Parathyroid adenoma (tissue), 2 donors: ENCODE measurements around the gene NR2C2AP.

Source experiments
- H2AFZ ChIP-seq: fragments of 300-600 bp; sonication (generic); one replicate; pipeline ENCODE4 v1.7.0; 2017; ENCODE audit warnings: antibody characterized with exemption, mild to moderate bottlenecking
- H3K27ac ChIP-seq: fragments of 300-600 bp; sonication (generic); one replicate; pipeline ENCODE4 v1.7.0; 2017
- H3K27me3 ChIP-seq: fragments of 300-600 bp; sonication (generic); one replicate; pipeline ENCODE4 v1.7.0; 2017; ENCODE audit warnings: low read length; ENCODE audit not compliant: control insufficient read depth, insufficient read depth
- H3K36me3 ChIP-seq: fragments of 300-600 bp; sonication (generic); one replicate; pipeline ENCODE4 v1.7.0; 2017; ENCODE audit warnings: low read length; ENCODE audit not compliant: control insufficient read depth, insufficient read depth
- H3K4me1 ChIP-seq: fragments of 300-600 bp; sonication (generic); one replicate; pipeline ENCODE4 v1.7.0; 2017; ENCODE audit warnings: control low read depth
- H3K4me2 ChIP-seq: fragments of 300-600 bp; sonication (generic); one replicate; pipeline ENCODE4 v1.7.0; 2017; ENCODE audit warnings: low read length
- H3K4me3 ChIP-seq: fragments of 300-600 bp; sonication (generic); one replicate; pipeline ENCODE4 v1.7.0; 2017; ENCODE audit warnings: low read depth, low read length
- H3K79me2 ChIP-seq: fragments of 300-600 bp; sonication (generic); one replicate; pipeline ENCODE4 v1.7.0; 2017; ENCODE audit warnings: control low read depth
- H3K9ac ChIP-seq: fragments of 300-600 bp; sonication (generic); one replicate; pipeline ENCODE4 v1.7.0; 2017; ENCODE audit warnings: mild to moderate bottlenecking
- H3K9me3 ChIP-seq: fragments of 300-600 bp; sonication (generic); one replicate; pipeline ENCODE4 v1.7.0; 2017; ENCODE audit warnings: low read length; ENCODE audit not compliant: control insufficient read depth
- TF ChIP-seq, protein P1 (sequence below): fragments of 300-600 bp; sonication (generic); IDR thresholded peaks from one replicate; pipeline ENCODE4 v1.7.0; 2017; ENCODE audit warnings: antibody characterized with exemption, mild to moderate bottlenecking
- donor health status: primary hyperparathyroidism.

NR2C2AP gene

DNA sequence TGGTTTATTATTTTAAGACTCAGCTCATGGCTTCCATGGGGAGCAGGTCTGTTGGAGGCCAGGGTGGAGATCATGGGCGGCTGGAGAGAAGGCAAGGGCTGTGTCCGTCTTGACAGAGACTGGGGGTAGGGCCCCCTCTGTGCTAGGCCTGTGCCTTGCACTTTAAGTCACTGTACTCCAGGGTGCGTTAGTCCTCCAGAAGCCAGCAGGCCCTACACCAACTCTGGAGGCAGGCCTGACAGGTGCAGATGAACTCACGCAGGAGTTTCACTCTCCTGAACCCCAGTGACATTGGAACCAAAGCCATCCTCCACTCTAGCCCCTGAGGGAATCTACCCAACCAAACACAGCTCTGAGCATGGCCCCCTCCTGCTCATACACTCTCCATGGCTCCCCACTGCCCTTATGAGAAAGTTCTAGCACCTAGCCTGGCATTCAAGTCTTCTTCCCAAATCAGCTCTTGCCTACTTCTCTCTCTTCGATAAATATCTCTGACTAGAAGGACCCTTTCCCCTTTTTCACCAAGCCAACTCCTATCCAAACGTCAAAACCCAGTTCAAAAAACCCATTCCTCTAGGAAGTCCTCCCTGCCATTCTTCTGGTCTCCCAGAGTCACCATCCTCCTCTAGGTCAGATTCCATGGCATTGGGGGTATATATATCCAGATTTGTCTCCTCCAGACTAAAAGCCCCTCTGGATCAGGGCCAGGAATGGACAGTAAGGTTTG lies 48.3 kb downstream of the NR2C2AP start:
- Histone ChIP-seq H2AFZ (no peak overlapping the region), H3K36me3 (no peaks in the 10 kb centered on the region), H3K27me3 (no peaks in the 10 kb centered on the region), H3K27ac (no peak overlapping the region), H3K79me2 (no peaks in the 10 kb centered on the region), H3K9ac (no peak overlapping the region), H3K9me3 (no peaks in the 10 kb centered on the region), H3K4me1 (no peaks in the 10 kb centered on the region), H3K4me2 (no peak overlapping the region), H3K4me3 (no peak overlapping the region)
- TF ChIP-seq, protein P1, sequence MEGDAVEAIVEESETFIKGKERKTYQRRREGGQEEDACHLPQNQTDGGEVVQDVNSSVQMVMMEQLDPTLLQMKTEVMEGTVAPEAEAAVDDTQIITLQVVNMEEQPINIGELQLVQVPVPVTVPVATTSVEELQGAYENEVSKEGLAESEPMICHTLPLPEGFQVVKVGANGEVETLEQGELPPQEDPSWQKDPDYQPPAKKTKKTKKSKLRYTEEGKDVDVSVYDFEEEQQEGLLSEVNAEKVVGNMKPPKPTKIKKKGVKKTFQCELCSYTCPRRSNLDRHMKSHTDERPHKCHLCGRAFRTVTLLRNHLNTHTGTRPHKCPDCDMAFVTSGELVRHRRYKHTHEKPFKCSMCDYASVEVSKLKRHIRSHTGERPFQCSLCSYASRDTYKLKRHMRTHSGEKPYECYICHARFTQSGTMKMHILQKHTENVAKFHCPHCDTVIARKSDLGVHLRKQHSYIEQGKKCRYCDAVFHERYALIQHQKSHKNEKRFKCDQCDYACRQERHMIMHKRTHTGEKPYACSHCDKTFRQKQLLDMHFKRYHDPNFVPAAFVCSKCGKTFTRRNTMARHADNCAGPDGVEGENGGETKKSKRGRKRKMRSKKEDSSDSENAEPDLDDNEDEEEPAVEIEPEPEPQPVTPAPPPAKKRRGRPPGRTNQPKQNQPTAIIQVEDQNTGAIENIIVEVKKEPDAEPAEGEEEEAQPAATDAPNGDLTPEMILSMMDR, result no peak

DNA sequence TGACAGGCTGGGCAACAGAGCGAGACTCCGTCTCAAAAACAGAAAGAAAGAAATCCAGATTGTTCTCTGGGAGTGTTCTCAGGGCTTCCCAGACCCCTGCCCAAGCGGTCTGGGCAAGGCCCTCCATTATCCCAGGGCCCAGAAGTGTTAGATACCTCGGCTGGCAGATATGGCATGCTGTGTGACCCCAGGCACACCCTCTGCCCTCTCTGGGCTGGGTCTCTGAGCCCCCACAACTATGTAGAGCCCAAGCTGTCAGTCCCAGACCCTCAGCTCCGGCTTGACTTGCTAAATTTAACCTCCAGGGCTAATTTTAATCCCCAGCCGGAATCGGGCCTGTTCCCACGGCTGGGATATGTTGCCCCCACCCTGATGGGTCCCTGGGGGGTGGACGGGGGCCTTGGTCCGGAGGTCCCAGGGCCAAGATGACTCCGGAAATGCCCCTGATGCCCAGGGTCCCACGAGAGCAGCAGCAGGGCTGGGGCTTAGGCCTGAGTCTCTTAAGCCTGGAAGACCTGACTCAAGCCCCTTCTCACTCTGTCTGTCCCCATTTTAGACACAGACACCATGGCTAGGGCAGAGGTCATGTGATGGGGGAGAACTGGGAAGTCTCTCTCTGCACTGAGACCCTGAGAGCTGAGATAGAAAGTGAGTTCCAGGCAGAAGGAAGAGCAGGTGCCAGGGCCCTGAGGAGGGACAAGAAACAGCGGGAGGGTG lies 50.4 kb downstream of the NR2C2AP start:
- Histone ChIP-seq H2AFZ (no peak overlapping the region), H3K79me2 (no peaks in the 10 kb centered on the region), H3K9me3 (no peaks in the 10 kb centered on the region), H3K9ac (no peak overlapping the region), H3K27ac (no peak overlapping the region), H3K4me2 (no peak overlapping the region), H3K4me1 (no peaks in the 10 kb centered on the region), H3K36me3 (no peaks in the 10 kb centered on the region), H3K27me3 (no peaks in the 10 kb centered on the region), H3K4me3 (no peak overlapping the region)
- TF ChIP-seq, protein P1, result no peak

DNA sequence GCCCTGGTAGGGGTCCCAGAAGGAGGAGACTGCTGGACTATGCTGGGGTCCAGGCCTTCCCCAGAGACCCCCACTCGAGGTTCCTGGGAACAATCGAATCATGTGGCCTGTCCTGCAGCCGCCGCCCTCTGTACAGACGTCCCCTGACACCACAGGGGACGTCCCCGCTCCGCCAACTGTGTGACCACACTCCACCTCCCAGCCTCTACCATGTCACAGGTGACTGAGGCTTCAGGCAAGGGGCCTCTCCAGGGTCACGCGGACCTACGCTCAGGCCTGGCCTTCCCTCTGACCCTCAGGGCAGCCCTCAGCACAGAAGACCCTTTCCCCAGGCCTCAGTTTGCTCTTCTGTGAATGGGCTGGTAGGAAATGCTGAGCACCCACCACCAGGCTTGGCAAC lies 51.8 kb downstream of the NR2C2AP start:
- Histone ChIP-seq H2AFZ (no peak overlapping the region), H3K4me1 (no peaks in the 10 kb centered on the region), H3K36me3 (no peaks in the 10 kb centered on the region), H3K4me2 (no peak overlapping the region), H3K9ac (no peak overlapping the region), H3K79me2 (no peaks in the 10 kb centered on the region), H3K4me3 (no peak overlapping the region), H3K9me3 (no peaks in the 10 kb centered on the region), H3K27me3 (no peaks in the 10 kb centered on the region), H3K27ac (no peak overlapping the region)
- TF ChIP-seq, protein P1, result no peak
